ES-I3 (cell line): Measurements from ENCODE around the gene WDR45B.
"Not testable (repeated sequence)": the region's sequence is repeated elsewhere in the genome, so short reads cannot be mapped to it uniquely, and the experiment has no call there.

Experiments used
- H3K36me3 ChIP-seq: 2 replicates; pipeline ENCODE4 v1.6.1; 2013; ENCODE audit warnings: mild to moderate bottlenecking, low read length, control low read depth, moderate library complexity; ENCODE audit not compliant: insufficient read depth
- H3K4me1 ChIP-seq: 2 replicates; pipeline ENCODE4 v1.6.1; 2013; ENCODE audit warnings: mild to moderate bottlenecking, control low read depth, low read length; ENCODE audit not compliant: insufficient read depth
- H3K9ac ChIP-seq: 2 replicates; pipeline ENCODE4 v1.6.1; 2013; ENCODE audit warnings: low read depth, mild to moderate bottlenecking, low read length, moderate library complexity
- H3K9me3 ChIP-seq: 2 replicates; pipeline ENCODE4 v1.6.1; 2013; ENCODE audit warnings: mild to moderate bottlenecking, low read length, moderate library complexity; ENCODE audit not compliant: control insufficient read depth, insufficient read depth

WDR45B gene

DNA sequence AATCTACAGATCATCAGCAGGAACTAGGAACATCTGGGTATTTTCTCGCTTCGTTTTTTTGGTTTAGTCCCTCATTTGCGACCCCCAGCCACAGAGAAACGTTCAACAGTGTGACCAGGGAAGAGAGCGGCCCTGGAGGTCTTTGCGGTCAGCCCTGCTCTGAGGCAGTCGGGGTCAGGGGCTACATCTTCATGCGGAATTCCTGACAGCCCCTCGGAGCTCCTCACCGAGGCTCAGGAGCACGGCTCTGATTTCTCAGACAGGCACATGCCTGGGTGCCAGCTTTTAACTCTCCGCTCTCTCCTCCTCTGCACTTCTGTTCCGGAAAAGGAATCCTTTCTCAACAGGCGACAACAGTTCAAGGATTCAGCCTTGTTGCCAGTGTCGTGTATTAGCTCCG is 8.0 kb upstream of the WDR45B start:
- Histone ChIP-seq H3K4me1 (no peaks in the 10 kb centered on the region), H3K36me3 (no peaks in the 10 kb centered on the region), H3K9ac (no peak overlapping the region), H3K9me3 (no peaks in the 10 kb centered on the region)

DNA sequence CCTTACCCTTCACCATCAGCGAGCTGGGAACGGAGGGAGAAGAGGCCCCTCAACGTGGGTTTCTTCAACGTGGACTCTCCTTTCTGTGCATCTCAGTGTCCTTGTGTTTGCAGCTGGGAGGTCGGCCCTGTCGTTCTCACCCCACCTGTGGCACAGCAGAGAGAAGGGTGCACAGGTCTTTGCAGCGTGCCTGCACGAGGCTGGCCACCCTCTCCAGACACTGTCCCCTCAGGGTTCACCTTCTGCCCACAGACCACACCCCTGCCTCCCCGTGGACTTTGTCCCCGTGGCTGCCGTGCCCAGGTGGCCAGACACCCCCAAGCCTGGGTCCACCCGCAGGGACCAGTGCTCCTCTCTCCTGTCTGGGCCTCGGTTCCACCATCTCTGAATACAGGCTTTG is 7.3 kb upstream of the WDR45B start:
- no peaks in the 10 kb centered on the region for H3K36me3 ChIP-seq
- no peak overlapping the region for H3K9ac ChIP-seq
- H3K4me1 ChIP-seq, result no peaks in the 10 kb centered on the region
- H3K9me3 ChIP-seq, result no peaks in the 10 kb centered on the region

DNA sequence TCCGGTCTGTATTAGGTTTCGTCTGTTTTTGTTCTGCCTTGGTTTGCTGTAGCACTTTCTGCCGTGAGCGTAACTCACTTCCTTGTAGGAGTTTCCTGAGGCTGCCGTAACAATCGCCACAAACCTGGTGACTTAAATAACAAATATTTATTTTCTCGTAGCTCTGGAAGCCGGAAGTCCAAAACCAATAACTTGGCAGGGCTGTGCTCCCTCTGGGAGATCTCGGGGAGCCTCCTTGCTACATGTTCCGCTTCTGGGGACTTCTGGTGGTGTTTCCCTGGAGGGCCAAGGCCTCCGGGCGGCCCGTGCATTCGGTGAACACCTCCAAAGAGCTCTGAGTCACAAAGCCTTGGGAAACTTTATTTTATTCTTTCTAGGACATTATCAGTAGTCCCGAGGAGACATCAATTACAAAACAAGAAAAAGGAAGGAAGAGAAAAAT is 6.8 kb upstream of the WDR45B start:
- no peaks in the 10 kb centered on the region for H3K9me3 ChIP-seq
- H3K36me3 ChIP-seq, result no peaks in the 10 kb centered on the region
- H3K4me1 ChIP-seq, result no peaks in the 10 kb centered on the region
- no peak overlapping the region for H3K9ac ChIP-seq

DNA sequence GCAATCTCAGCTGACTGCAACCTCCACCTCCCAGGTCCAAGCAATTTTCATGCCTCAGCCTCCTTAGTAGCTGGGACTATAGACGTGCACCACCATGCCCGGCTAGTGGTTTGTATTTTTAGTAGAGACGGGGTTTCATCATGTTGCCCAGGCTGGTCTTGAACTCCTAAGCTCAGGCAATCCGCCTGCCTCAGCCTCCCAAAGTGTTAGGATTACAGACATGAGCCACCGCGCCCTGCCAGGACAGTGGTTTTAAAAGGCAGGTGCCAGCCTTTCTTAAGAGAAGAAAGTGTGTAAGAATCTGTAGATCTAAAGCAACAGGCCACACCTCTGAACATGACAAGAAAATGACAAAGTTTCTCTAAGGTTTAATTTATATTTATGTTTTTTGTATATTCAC is 6.4 kb upstream of the WDR45B start:
- H3K9ac ChIP-seq, H3K4me1 ChIP-seq, H3K9me3 ChIP-seq, H3K36me3 ChIP-seq: not testable (repeated sequence)

DNA sequence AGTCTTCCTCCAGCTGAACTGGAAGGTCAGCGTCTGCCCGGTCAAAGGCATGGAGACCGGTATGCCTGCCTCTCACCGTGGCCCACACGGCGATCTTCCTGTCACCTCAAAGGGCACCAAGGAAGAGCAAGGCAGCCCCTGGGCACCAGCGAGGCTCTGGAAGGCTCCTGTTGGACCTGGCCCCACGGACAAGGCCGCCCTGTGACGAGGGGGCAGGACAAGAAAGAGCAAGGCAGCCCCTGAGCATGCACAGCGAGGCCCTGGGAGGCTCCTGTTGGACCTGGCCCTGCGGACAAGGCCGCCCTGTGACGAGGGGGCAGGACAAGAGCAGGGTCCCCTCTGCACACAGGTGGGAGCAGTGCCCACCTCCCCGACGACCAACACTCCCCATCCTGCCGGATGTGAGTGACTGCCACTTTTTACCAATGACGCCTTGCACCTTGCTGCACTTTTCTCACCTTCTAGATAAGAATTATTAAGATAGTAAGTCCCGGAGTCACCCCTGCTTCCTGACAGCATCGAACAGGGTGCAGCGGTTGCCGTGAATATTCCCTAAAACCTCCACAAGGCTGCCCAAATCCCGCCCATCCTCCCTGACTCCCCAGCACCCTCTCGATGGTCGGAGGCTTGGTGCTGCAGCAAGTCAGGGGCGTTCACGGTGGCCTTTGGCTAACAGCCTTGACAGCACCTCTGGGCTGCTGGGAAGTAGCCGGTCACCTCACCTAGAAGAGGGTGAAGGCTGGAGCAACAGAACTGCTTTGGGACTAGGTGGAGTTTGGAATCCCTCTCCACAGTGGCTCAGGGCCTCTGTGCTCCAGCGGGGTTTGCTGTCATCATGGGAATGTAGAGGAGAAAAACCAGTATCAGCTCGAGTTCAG is 5.6 kb upstream of the WDR45B start:
- Histone ChIP-seq H3K4me1 (no peaks in the 10 kb centered on the region; the same call in 1 of the 2 replicates), H3K9me3 (no peaks in the 10 kb centered on the region), H3K9ac (no peak overlapping the region), H3K36me3 (no peaks in the 10 kb centered on the region)

DNA sequence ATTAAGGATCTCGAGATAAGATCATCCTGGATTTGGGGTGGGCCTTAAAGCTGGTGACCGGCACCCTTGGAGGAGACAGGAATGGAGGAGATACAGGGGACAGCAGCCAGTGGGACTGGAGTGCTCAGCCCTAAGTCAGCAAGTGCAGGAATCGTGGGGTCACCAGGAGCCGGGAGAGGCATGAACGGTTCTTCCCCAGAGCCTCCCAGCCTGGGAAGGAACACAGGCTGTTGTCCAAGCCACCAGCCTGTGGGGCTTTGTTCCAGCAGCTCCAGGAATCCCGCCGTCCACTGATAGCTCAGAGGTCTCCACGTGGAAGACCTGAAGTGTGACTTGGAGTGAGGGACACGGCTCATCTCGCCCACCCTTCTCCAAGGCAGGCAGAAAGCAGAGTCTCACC is 2.5 kb upstream of the WDR45B start:
- H3K36me3 ChIP-seq, result no peaks in the 10 kb centered on the region
- H3K9ac ChIP-seq, result no peak overlapping the region
- H3K4me1 ChIP-seq, result peaks cover 3% of the 10 kb centered on the region
- H3K9me3 ChIP-seq, result no peaks in the 10 kb centered on the region

DNA sequence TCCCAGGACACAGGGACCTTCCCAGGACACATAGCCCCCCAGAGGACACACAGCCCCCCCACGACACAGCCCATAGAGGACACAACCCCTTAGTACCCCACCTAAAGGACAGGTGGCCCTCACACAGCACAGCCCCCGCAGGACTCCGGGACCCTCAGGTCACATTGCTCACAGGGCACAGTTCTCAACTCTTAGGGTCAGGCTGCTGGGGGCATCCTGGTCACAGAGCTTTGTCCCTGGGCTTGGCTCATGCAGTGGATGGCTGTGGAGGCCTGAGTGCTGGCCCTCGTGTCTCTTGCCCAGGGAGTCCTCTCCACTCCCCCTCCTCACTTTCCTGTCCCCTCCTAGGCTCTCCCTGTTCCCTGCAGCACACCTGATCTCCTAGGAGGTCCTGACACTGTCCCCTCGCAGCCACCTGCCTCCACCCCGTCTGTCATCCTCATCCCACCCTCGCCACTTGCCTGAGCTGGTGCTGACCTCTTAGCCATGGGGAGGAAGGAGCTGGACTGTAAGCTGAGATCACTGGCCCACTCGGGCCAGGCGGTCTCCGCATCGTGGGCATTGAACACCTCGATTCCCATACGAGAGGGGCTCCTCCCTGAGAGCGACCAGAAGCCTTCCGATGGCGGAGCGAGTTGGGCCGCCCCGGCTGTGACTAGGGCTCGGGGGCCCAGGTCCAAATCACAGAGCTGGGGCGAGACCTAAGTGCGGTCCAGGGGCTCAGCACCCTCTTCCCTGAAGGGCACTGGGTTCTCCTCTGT is 1.4 kb upstream of the WDR45B start:
- Histone ChIP-seq H3K9me3 (no peaks in the 10 kb centered on the region), H3K9ac (no peak overlapping the region), H3K36me3 (0 out of 2 replicates have a peak, but pooled peaks cover under 1% of the 10 kb centered on the region), H3K4me1 (peaks cover 3% of the 10 kb centered on the region)

DNA sequence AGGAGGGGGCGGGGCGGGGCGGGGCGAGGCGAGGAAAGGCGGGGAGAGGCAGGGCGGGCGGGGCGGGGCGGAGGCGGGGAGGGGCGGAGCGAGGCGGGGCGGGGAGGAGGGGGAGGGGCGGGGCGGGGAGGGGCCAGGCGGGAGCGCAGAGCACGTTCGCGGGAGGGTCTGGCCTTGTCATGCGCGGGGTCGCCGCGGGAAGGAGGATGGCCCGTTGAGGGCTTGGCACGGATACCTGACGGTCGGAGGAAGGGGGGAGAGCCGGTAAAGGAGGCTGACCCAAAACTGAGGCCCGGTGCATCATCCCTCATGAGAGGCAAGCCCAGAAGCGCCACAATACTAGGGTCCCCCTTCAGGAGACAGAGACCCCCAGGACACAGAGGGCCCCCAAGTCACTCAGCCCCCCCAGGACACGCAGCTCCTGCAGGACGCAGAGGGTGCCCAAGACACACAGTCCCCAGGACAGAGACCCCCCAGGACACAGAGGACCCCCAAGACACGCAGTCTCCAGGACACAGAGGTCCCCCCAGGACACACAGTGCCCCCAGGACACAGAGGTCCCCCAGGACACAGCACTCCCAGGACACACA is 593 bp upstream of the WDR45B start:
- H3K4me1 ChIP-seq, result peaks cover 3% of the 10 kb centered on the region
- peaks cover 9% of the 10 kb centered on the region; the same call in 1 of the 2 replicates for H3K36me3 ChIP-seq
- H3K9me3 ChIP-seq, result no peaks in the 10 kb centered on the region
- H3K9ac ChIP-seq, result peak overlapping the region; percentile 28; the same call in 1 of the 2 replicates

DNA sequence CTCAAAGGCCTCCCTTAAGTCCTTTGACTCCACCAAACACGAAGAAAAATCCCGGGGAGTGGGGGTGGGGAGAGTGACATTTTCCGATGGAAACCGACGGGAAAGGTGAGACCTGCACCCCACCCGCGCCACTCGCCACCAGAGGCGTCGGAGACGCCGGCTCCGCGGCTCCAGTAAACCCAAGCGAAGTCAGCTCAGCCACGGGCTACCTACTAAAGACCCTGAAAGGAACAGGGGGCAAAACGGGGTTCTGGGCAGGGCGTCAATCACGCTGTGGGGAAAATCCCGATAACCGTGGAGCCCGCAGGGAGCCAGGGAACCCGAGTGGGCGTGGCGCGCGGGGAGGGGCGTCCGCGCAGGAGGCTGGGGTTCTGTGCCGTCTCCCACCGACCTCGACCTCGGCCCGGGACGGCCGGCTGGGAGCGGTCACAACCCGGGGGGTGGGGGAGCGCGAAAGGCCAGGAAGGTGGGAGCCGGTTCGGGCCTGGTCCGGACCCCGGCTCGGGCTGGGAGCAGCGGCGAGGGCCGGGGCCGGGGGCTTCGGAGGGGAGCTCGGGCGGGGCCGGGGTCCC is 565 bp downstream of the WDR45B start:
- Histone ChIP-seq H3K4me1 (peaks cover 3% of the 10 kb centered on the region), H3K9me3 (no peaks in the 10 kb centered on the region), H3K9ac (peak overlapping the region; percentile 81), H3K36me3 (peaks cover 11% of the 10 kb centered on the region; the same call in 1 of the 2 replicates)

DNA sequence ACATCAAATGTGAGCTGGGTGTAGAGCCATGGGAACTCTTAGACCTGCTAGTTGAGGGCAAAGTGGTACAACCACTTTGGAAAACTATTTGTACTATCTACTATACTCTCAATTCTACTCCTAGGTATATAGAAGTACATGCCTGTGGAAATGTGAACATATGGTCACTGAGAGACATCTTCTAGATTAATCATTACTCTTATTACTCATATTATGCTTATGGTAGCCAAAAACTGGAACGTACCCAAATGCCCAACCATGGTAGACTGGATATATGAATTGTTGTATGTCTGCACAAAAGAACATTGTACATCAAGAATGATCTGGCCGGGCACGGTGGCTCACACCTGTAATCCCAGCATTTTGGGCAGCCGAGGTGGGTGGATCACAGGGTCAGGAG is 2.7 kb downstream of the WDR45B start:
- Histone ChIP-seq H3K4me1 (peaks cover 3% of the 10 kb centered on the region), H3K36me3 (peaks cover 14% of the 10 kb centered on the region)

DNA sequence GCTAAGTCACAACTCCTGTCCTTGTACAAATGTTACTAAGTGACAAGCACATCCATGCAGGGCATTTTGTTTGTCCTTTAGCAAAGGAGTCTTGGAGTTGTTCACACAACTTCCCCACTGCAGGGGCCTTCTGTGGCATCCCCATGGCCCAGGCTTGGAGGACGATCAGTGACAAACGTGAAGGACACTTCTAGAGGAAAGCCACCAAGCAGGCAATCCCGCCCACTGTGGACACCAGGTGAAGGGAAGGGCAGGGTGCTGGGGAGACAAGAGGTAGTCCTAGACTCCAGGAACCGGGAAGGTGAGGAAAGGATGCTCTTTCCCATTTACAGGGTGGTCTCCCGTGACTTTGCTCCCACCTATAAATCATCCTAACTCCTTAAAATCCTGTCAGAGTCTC is 4.1 kb downstream of the WDR45B start:
- no peak overlapping the region for H3K9ac ChIP-seq
- no peaks in the 10 kb centered on the region for H3K9me3 ChIP-seq
- peaks cover 14% of the 10 kb centered on the region for H3K36me3 ChIP-seq
- H3K4me1 ChIP-seq, result peaks cover 3% of the 10 kb centered on the region

More for the DNA sequence above, 2.7 kb downstream of the WDR45B start:
- Histone ChIP-seq H3K9ac (no peak overlapping the region), H3K9me3 (no peaks in the 10 kb centered on the region)

DNA sequence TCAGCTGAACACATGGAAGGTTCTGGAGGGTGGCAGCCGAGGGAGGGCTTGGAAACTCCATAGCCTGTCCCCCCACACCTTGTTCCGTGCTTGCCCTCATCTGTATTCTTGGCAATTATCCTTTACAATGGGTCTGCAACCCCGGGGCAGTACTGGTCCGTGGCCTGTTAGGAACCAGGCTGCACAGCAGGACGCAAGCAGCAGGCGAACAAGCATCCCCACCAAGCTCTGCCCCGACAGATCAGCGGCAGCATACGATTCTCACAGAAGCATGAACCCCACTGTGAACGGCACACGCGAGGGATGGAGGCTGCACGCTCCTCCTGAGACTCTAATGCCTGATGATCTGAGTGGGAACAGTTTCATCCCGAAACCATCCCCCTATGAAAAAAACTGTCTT is 6.2 kb downstream of the WDR45B start:
- Histone ChIP-seq H3K9me3 (no peaks in the 10 kb centered on the region), H3K36me3 (peaks cover 16% of the 10 kb centered on the region), H3K4me1 (peaks cover 3% of the 10 kb centered on the region), H3K9ac (no peak overlapping the region)

DNA sequence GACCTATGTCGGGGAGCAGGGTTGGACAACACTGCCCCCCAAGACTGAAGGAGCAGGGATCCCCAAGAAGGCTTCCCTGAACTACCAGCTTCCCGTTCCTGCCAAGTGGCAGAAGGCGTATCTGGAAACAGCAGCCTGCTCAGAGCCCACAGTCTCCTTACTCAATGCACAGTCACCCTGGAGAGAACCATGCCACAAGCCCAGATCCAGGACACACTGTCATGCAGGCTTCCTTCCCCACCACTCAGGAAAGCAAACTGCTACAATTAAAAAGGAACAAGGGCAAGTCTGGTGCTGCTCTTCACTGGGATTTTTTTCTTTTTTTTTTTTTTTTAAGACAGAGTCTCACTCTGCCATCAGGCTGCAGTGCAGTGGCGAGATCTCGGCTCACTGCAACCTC is 8.2 kb downstream of the WDR45B start:
- Histone ChIP-seq H3K9ac (no peak overlapping the region), H3K9me3 (no peaks in the 10 kb centered on the region), H3K36me3 (peaks cover 18% of the 10 kb centered on the region), H3K4me1 (no peaks in the 10 kb centered on the region)

DNA sequence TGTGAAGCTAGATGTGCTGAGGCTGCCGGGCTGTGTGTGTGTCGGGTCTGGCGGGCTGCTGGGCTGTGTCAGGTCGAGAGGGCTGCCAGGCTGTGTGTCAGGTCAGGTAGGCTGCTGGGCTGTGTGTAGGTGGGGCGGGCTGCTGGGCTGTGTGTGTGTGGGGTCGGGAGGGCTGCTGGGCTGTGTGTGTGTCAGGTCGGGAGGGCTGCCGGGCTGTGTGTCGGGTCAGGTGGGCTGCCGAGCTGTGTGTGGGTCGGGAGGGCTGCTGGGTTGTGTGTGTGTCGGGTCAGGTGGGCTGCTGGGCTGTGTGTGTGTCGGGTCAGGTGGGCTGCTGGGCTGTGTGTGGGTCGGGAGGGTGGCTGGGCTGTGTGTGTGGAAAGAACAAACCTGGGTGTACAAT is 8.6 kb downstream of the WDR45B start:
- H3K9ac ChIP-seq, result no peak overlapping the region
- peaks cover 17% of the 10 kb centered on the region for H3K36me3 ChIP-seq
- no peaks in the 10 kb centered on the region for H3K9me3 ChIP-seq
- no peaks in the 10 kb centered on the region for H3K4me1 ChIP-seq
